Panc1 (cell line): ENCODE data around the gene HOXB7. TPM values are rescaled to one million over a fixed set of nuclear protein-coding genes. Genes with fewer than 3 reads are reported as not detected.

ENCODE experiments used
- ATAC-seq: fragments of 200-7000 bp; cut with Tn5 transposase; 2 replicates; pipeline ENCODE4 v1.9.1; 2020; ENCODE audit warnings: mild to moderate bottlenecking, moderate library complexity
- BruUV-seq: library from RNA; stranded (reverse); fragments of 400-500 nt; replicated peaks from 2 replicates; lab custom pipeline; 2021; lab: Mats Ljungman, UMichigan
- CTCF ChIA-PET: fragments of 300-600 bp; sonication (Branson Sonifier 250); formaldehyde crosslinking; loops from one replicate; lab custom pipeline; 2022; ENCODE audit warnings: antibody characterized with exemption; lab: Charles Lee
- POLR2A ChIA-PET: fragments of 300-600 bp; sonication (Branson Sonifier 250); formaldehyde crosslinking; loops from one replicate; lab custom pipeline; 2022; ENCODE audit warnings: antibody characterized with exemption; lab: Charles Lee
- DNase-seq: peaks from one replicate; pipeline ENCODE4 v3.0.0-alpha.2; 2010; ENCODE audit warnings: low read depth, low spot score
- H3K27ac ChIP-seq: 2 replicates; pipeline ENCODE4 v1.5.1; 2011; ENCODE audit warnings: mild to moderate bottlenecking, low read length, inconsistent platforms
- H3K27me3 ChIP-seq: fragments of 200-500 bp; sonication (Bioruptor generic); 2 replicates; pipeline ENCODE4 v1.6.0; 2014; ENCODE audit warnings: low read length, inconsistent platforms; ENCODE audit not compliant: control insufficient read depth, insufficient read depth
- H3K36me3 ChIP-seq: fragments of 200-500 bp; sonication (Bioruptor generic); 2 replicates; pipeline ENCODE4 v1.5.1; 2014; ENCODE audit warnings: inconsistent platforms, mild to moderate bottlenecking, low read length, moderate library complexity; ENCODE audit not compliant: control insufficient read depth, insufficient read depth
- H3K4me1 ChIP-seq: 2 replicates; pipeline ENCODE4 v1.5.1; 2011; ENCODE audit warnings: inconsistent platforms, mild to moderate bottlenecking, low read length, moderate library complexity; ENCODE audit not compliant: control insufficient read depth, insufficient read depth
- H3K4me3 ChIP-seq, 2 experiments: 2 replicates each; pipeline ENCODE4 v1.5.1; 2011 to 2012; ENCODE audit warnings: low read depth in 2 of 2, low read length in 2 of 2, mild to moderate bottlenecking in 2 of 2, inconsistent platforms in 1 of 2, moderate library complexity in 1 of 2
- H3K9me3 ChIP-seq: fragments of 200-500 bp; sonication (Bioruptor generic); 2 replicates; pipeline ENCODE4 v1.5.1; 2014; ENCODE audit warnings: low read depth, mild to moderate bottlenecking, inconsistent platforms, low read length, moderate library complexity; ENCODE audit not compliant: control insufficient read depth, insufficient read depth
- CTCF ChIP-seq: fragments of 450-650 bp; IDR thresholded peaks from 2 replicates; pipeline ENCODE4 v1.5.1; 2017; ENCODE audit warnings: mild to moderate bottlenecking
- POLR2AphosphoS5 ChIP-seq: IDR thresholded peaks from 2 replicates; pipeline ENCODE4 v1.6.1; 2012; ENCODE audit warnings: mild to moderate bottlenecking, low read depth, low read length, moderate library complexity
- REST ChIP-seq, 2 experiments: IDR thresholded peaks; 2 replicates each; pipeline ENCODE4 v1.6.1; 2011 to 2012; ENCODE audit warnings: low read depth in 2 of 2, control low read depth in 1 of 2, low read length in 1 of 2, mild to moderate bottlenecking in 1 of 2, moderate library complexity in 1 of 2; ENCODE audit not compliant: insufficient read depth in 1 of 2
- SIN3A ChIP-seq: IDR thresholded peaks from 2 replicates; pipeline ENCODE4 v1.6.1; 2012; ENCODE audit warnings: low read depth, mild to moderate bottlenecking, low read length, moderate library complexity, borderline replicate concordance; ENCODE audit not compliant: insufficient read depth
- TCF7L2 ChIP-seq: IDR thresholded peaks from 2 replicates; pipeline ENCODE4 v1.6.1; 2011; ENCODE audit warnings: mild to moderate bottlenecking, low read depth, low read length, inconsistent platforms
- in situ Hi-C: cut with HindIII; loops from 2 replicates; pipeline ENCODE4 v1.10.0; 2016; ENCODE audit warnings: low sequenced_read_pairs, low pct_unique_long_range_greater_than_20kb
- intact Hi-C: fragments of 100-400 bp; cut with micrococcal nuclease; formaldehyde crosslinking; loops from one replicate; pipeline ENCODE4 v1.10.0; 2022; ENCODE audit not compliant: unreplicated experiment
- total RNA-seq: library from RNA; stranded (reverse); gene quantifications from one replicate; pipeline ENCODE4 v1.2.1, GENCODE V29; 2021; ENCODE audit not compliant: unreplicated experiment

Gene HOXB7
- total RNA-seq, 1 experiment from 2014 or later: 44.0 TPM

GRCh38 chr17:48593840-48594537 lies 16.8 kb downstream of the HOXB7 start:
- in situ Hi-C loops: no loop called here

More at GRCh38 chr17:48593840-48594537, 16.8 kb downstream of the HOXB7 start:
- peak overlapping the region; percentile 99 for H3K27ac ChIP-seq
- peak; percentile 51 for ATAC-seq
- BruUV-seq: no TSS peak
- intact Hi-C loops: no loop called here
- DNase-seq: no peak
- CTCF ChIA-PET: interaction anchor here (0.6 to 1.5 kb wide), 7 partner anchors 15 to 673 kb away, joined by 3 to 8 read pairs (median 3); no protein-coding TSS in a partner anchor
- H3K27me3 ChIP-seq: no peaks in the 10 kb centered on the region
- no peaks in the 10 kb centered on the region; the same call in 1 of the 2 replicates for H3K36me3 ChIP-seq
- H3K4me1 ChIP-seq: peaks cover 64% of the 10 kb centered on the region
- peak overlapping the region; percentile 70 to 99 for H3K4me3 ChIP-seq
- POLR2A ChIA-PET: interaction anchor here (0.7 to 1.0 kb wide), 6 partner anchors 10 to 370 kb away, joined by 3 to 11 read pairs (median 6); no protein-coding TSS in a partner anchor
- no peaks in the 10 kb centered on the region for H3K9me3 ChIP-seq
- TF ChIP-seq TCF7L2: peak; percentile 93
- peak in 1 of 2 experiments; percentile 36; a peak in 1 of 4 replicates for TF ChIP-seq REST (IDR thresholded peaks at IDR 0.05; ENCODE audit: insufficient read depth in 1 of 2, low read depth in 2 of 2, low read length in 1 of 2)
- peak; percentile 91; the same call in 1 of the 2 replicates for TF ChIP-seq SIN3A
- peak; percentile 96 for TF ChIP-seq POLR2AphosphoS5
- TF ChIP-seq CTCF: peak; percentile 100
